K562 (cell line): ENCODE results near the gene BCORL1. TPM values are rescaled to one million over a fixed set of nuclear protein-coding genes. Genes with fewer than 3 reads are reported as not detected.

Source experiments
- ATAC-seq: fragments of 200-7000 bp; cut with Tn5 transposase; 3 replicates; pipeline ENCODE4 v1.9.1; 2020; ENCODE audit warnings: moderate library complexity
- BruUV-seq: library from RNA; stranded (reverse); fragments of 400-500 nt; replicated peaks from 2 replicates; lab custom pipeline; 2021; lab: Mats Ljungman, UMichigan
- CTCF ChIA-PET: fragments of 300-600 bp; formaldehyde crosslinking; extraction: SDS; loops from one replicate; lab custom pipeline; 2021; ENCODE audit warnings: low intra/inter-chr PET ratio; lab: Yijun Ruan, JAX
- POLR2A ChIA-PET: fragments of 300-600, 350-650 bp; sonication (Branson Sonifier 250); formaldehyde crosslinking; extraction: SDS; loops from one replicate; lab custom pipeline; 2021; ENCODE audit warnings: antibody characterized with exemption, inconsistent platforms; lab: Yijun Ruan, JAX
- DNase-seq, 4 experiments: peaks; one replicate each; pipeline versions ENCODE4 v3.0.0 to v3.0.0-alpha.2; 2011 to 2018; ENCODE audit warnings: low spot score in 3 of 4, mixed read lengths in 3 of 4; ENCODE audit errors: extremely low read depth in 1 of 4
- FAIRE-seq: peaks from 2 replicates; lab custom pipeline; 2011; peaks lifted over from hg19 to GRCh38; lab: Jason Lieb, UNC
- H2AFZ ChIP-seq: 2 replicates; pipeline ENCODE4 v1.6.0; 2011; ENCODE audit warnings: low read depth, low read length, control low read depth, inconsistent platforms
- H3K27ac ChIP-seq: fragments of 200-600 bp; 3 replicates; pipeline ENCODE4 v1.8.0; 2011; ENCODE audit warnings: low read depth, mild to moderate bottlenecking, control low read depth, inconsistent platforms, low read length, moderate library complexity, mixed read lengths; ENCODE audit errors: extremely low read depth
- H3K27me3 ChIP-seq, 2 experiments: fragments of 300-600 bp in 1 of 2; 2 replicates in 1 of 2; 3 replicates in 1 of 2; pipeline versions ENCODE4 v1.6.0 to v1.8.0; 2011; ENCODE audit warnings: inconsistent platforms in 2 of 2, low read length in 2 of 2, mild to moderate bottlenecking in 1 of 2, mixed read lengths in 1 of 2, moderate library complexity in 1 of 2; ENCODE audit not compliant: control insufficient read depth in 2 of 2, insufficient read depth in 2 of 2
- H3K36me3 ChIP-seq: fragments of 300-600 bp; 3 replicates; pipeline ENCODE4 v1.8.0; 2011; ENCODE audit warnings: mild to moderate bottlenecking, low read length, inconsistent platforms; ENCODE audit not compliant: control insufficient read depth, insufficient read depth
- H3K4me1 ChIP-seq, 2 experiments: fragments of 200-600 bp in 1 of 2; replicated peaks in 1 of 2; 2 replicates in 1 of 2; 3 replicates in 1 of 2; pipeline versions ENCODE4 v1.5.1 to v1.8.0; 2011; ENCODE audit warnings: inconsistent platforms in 2 of 2, low read length in 2 of 2, mild to moderate bottlenecking in 1 of 2, mixed read lengths in 1 of 2, moderate library complexity in 1 of 2; ENCODE audit not compliant: control insufficient read depth in 2 of 2, insufficient read depth in 2 of 2
- H3K4me2 ChIP-seq: 2 replicates; pipeline ENCODE4 v1.6.1; 2011; ENCODE audit warnings: low read length, control low read depth, inconsistent platforms, mixed read lengths; ENCODE audit not compliant: insufficient read depth
- H3K4me3 ChIP-seq: fragments of 200-600 bp; sonication (generic), shearing (Covaris generic); 2 replicates; pipeline ENCODE4 v1.5.1; 2016; ENCODE audit warnings: control low read depth, inconsistent platforms
- H3K79me2 ChIP-seq: fragments of 200-600 bp; 3 replicates; pipeline ENCODE4 v1.8.0; 2011; ENCODE audit warnings: low read length, inconsistent platforms; ENCODE audit not compliant: control insufficient read depth, insufficient read depth
- H3K9ac ChIP-seq, 2 experiments: 2 replicates each; pipeline versions ENCODE4 v1.6.0 to v1.6.1; 2011; ENCODE audit warnings: low read depth in 2 of 2, low read length in 2 of 2, control low read depth in 1 of 2, inconsistent platforms in 1 of 2, mild to moderate bottlenecking in 1 of 2, mixed read lengths in 1 of 2; ENCODE audit not compliant: insufficient read depth in 1 of 2
- H3K9me1 ChIP-seq: one replicate; pipeline ENCODE4 v1.6.0; 2011; ENCODE audit warnings: inconsistent platforms, mild to moderate bottlenecking, low read length, moderate library complexity; ENCODE audit not compliant: control insufficient read depth, insufficient read depth
- H3K9me3 ChIP-seq: replicated peaks from 2 replicates; pipeline ENCODE4 v1.5.1; 2011; ENCODE audit warnings: low read depth, low read length, inconsistent platforms; ENCODE audit not compliant: control insufficient read depth, insufficient read depth
- H4K20me1 ChIP-seq: replicated peaks from 2 replicates; pipeline ENCODE4 v1.6.1; 2011; ENCODE audit warnings: low read length, inconsistent platforms, mixed read lengths; ENCODE audit not compliant: control insufficient read depth, insufficient read depth
- ARID3B ChIP-seq: fragments of 250-450 bp; sonication (Bioruptor Pico); IDR thresholded peaks from 2 replicates; pipeline ENCODE4 v1.4.0; 2020; ENCODE audit warnings: borderline replicate concordance
- ATF4 ChIP-seq: fragments of 450-650 bp; formaldehyde crosslinking; IDR thresholded peaks from 2 replicates; pipeline ENCODE4 v1.4.0; 2022; ENCODE audit warnings: mild to moderate bottlenecking, moderate library complexity
- CBX8 ChIP-seq: fragments of 200-600 bp; sonication (generic); IDR thresholded peaks from 2 replicates; pipeline ENCODE4 v1.6.1; 2012; ENCODE audit warnings: borderline replicate concordance, mixed run types, low read depth, mild to moderate bottlenecking, moderate library complexity, mixed read lengths, low read length, control low read depth, inconsistent platforms; ENCODE audit not compliant: poor library complexity, severe bottlenecking; ENCODE audit errors: extremely low read depth
- DLX4 ChIP-seq: fragments of 250-450 bp; sonication (Bioruptor Pico); IDR thresholded peaks from 2 replicates; pipeline ENCODE4 v1.6.1; 2021; ENCODE audit warnings: mild to moderate bottlenecking
- ELK1 ChIP-seq: sonication (generic); formaldehyde crosslinking; IDR thresholded peaks from 2 replicates; pipeline ENCODE4 v1.8.1; 2022; ENCODE audit warnings: missing genetic modification reagents
- EP300 ChIP-seq: IDR thresholded peaks from 2 replicates; pipeline ENCODE4 v1.6.1; 2012; ENCODE audit warnings: low read length, improper control_type of control experiment
- ESRRA ChIP-seq: fragments of 450-650 bp; IDR thresholded peaks from 2 replicates; pipeline ENCODE4 v1.6.1; 2014; ENCODE audit warnings: low read depth, mild to moderate bottlenecking, moderate library complexity, borderline replicate concordance
- GTF2E2 ChIP-seq: fragments of 200-800 bp; sonication (Bioruptor generic); IDR thresholded peaks from 2 replicates; pipeline ENCODE4 v1.6.1; 2016; ENCODE audit warnings: missing genetic modification characterization, missing compliant biosample characterization
- HNRNPH1 ChIP-seq: fragments of 200-400 bp; formaldehyde crosslinking; optimal IDR thresholded peaks from 2 replicates; pipeline ENCODE3; 2017; ENCODE audit warnings: low read depth, mild to moderate bottlenecking, low read length, moderate library complexity
- KAT7 ChIP-seq: sonication (generic); formaldehyde crosslinking; IDR thresholded peaks from 2 replicates; pipeline ENCODE4 v1.8.0; 2022; ENCODE audit warnings: missing genetic modification reagents, mild to moderate bottlenecking, borderline replicate concordance
- SMARCA4 ChIP-seq: fragments of 450-650 bp; IDR thresholded peaks from 2 replicates; pipeline ENCODE4 v1.6.1; 2016
- ZNF133 ChIP-seq: fragments of 250-450 bp; sonication (Bioruptor Pico); IDR thresholded peaks from 2 replicates; pipeline ENCODE4 v1.4.0; 2020; ENCODE audit warnings: mild to moderate bottlenecking
- ZNF830 ChIP-seq: fragments of 250-450 bp; sonication (Bioruptor Pico); IDR thresholded peaks from 2 replicates; pipeline ENCODE4 v1.5.0; 2021; ENCODE audit warnings: mild to moderate bottlenecking
- WGBS: fragments of 100-300 bp; shearing (Covaris generic); methylation state at CpG from one replicate; pipeline ENCODE4 v1.1.6; 2016; ENCODE audit warnings: low coverage, mixed read lengths; ENCODE audit not compliant: insufficient coverage; ENCODE audit errors: missing lambda C conversion rate; 5-methylcytosine and 5-hydroxymethylcytosine counted together
- in situ Hi-C: fragments of 300-500 bp; cut with MboI; formaldehyde crosslinking; loops from 4 replicates; pipeline ENCODE4 v1.15.0; 2018; ENCODE audit warnings: inconsistent platforms, mixed read lengths
- intact Hi-C: fragments of 100-400 bp; cut with micrococcal nuclease; formaldehyde crosslinking; loops from 2 replicates; pipeline ENCODE4 v1.14.2; 2022
- polyA plus RNA-seq, 8 experiments: library from polyadenylated mRNA; depleted of rRNA in 4 of 8; stranded (reverse) in 5 of 8; unstranded in 3 of 8; fragments of >200 nt; fragmentation: Nextera tagmentation in 2 of 8; fragmentation: Illumina TruSeq in 1 of 8; extraction: Ambion mirVana in 2 of 8; extraction: Trizol in 1 of 8; gene quantifications; 2 replicates each; pipeline versions ENCODE4 v1.2.1 to v1.2.3, GENCODE V29; 2011 to 2014; ENCODE audit warnings: inconsistent platforms in 1 of 8, missing spikeins in 1 of 8
- total RNA-seq, 7 experiments: library from RNA; depleted of rRNA in 6 of 7; stranded (reverse); fragments of >200 nt in 6 of 7; fragmentation: Illumina TruSeq in 2 of 7; extraction: Trizol in 2 of 7; gene quantifications; 2 replicates each; pipeline versions ENCODE4 v1.2.1 to v1.2.3, GENCODE V29; 2011 to 2021; ENCODE audit warnings: low replicate concordance in 1 of 7

Gene BCORL1
- total and polyA plus RNA-seq, 9 of the 15 experiments (the other 6 are each of a cell fraction or from before 2014, with no cell fraction given): 0.48 to 29.6 (median 2.1) TPM

- POLR2A ChIA-PET: interaction anchor here (0.6 kb wide), 1 partner anchor 62 kb away, joined by 4 read pairs; no protein-coding TSS in a partner anchor
- Histone ChIP-seq H2AFZ (no peak overlapping the region), H3K9me3 (no peaks in the 10 kb centered on the region)
- no peak for FAIRE-seq
- in situ Hi-C loops: no loop called here
- TF ChIP-seq ARID3B: no peak
- no peak for TF ChIP-seq ZNF133 (CRISPR knock-in tag)
- TF ChIP-seq DLX4: no peak
- no peak for TF ChIP-seq ELK1 (CRISPR knock-in tag)
- TF ChIP-seq ZNF830 (CRISPR knock-in tag): no peak
- TF ChIP-seq HNRNPH1: no peak
- no peak for TF ChIP-seq ATF4 (CRISPR knock-in tag)
- TF ChIP-seq KAT7 (CRISPR knock-in tag): no peak
- TF ChIP-seq EP300: no peak
- no peak for TF ChIP-seq ESRRA
- TF ChIP-seq GTF2E2 (tag): no peak
- TF ChIP-seq SMARCA4: no peak
- TF ChIP-seq CBX8: no peak
- TF ChIP-seq, all 486 proteins: peak for 0
- DNase-seq (no peak), ATAC-seq (no peak)
- H4K20me1 ChIP-seq: no peaks in the 10 kb centered on the region; the same call in none of the 2 replicates
- no peaks in the 10 kb centered on the region for H3K4me1 ChIP-seq
- CTCF ChIA-PET: no interaction called here
- H3K9me1 ChIP-seq: no peaks in the 10 kb centered on the region
- no peak overlapping the region for H3K4me2 ChIP-seq
- intact Hi-C loops: no loop called here
- no peak overlapping the region for H3K4me3 ChIP-seq
- H3K9ac ChIP-seq: no peak overlapping the region
- peaks cover 85% of the 10 kb centered on the region; the same call in 2 of the 3 replicates for H3K36me3 ChIP-seq
- no peaks in the 10 kb centered on the region for H3K27me3 ChIP-seq
- peaks cover 21% of the 10 kb centered on the region; the same call in 2 of the 3 replicates for H3K79me2 ChIP-seq
- 95% methylated on average over 11 of the region's 15 CpGs for WGBS
- H3K27ac ChIP-seq: no peak overlapping the region
- BruUV-seq: TSS peak; percentile 23
Observed at GRCh38 chrX:130015181-130015580, 32.7 kb downstream of the BCORL1 start.
